ENCODE measurements around the gene ANKRA2.

ANKRA2 gene

DNA sequence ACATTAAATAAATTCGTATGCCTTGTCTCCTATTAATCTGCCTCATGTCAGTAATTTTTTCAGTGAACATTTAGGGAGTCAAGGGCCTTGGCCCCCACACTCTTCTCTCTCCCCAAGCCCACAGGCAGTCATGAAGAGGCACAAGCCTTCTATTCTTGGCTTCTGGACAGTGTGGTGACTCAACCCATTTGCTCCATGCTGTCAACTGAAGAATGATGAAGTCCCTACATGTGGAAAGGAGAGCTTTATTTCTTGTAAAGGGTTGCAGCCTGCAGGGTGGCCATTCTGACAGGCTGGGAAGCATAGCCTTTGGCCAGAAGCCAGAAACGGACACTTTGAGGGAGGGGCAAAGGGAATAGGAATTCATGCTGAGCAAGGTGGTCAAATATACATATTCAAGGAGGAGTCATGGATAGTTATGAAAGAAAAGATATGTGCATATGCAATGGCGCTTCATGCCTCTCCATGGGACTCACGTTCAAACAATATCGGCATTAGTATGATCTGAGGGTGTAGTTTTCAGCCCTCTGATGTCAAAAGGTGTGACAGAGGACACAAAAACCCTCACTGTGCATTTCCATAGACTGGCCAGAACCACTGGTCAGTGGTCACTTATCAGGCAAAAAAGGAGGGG, 31.3 kb downstream of the ANKRA2 start:
- TF ChIP-seq, protein P1, sequence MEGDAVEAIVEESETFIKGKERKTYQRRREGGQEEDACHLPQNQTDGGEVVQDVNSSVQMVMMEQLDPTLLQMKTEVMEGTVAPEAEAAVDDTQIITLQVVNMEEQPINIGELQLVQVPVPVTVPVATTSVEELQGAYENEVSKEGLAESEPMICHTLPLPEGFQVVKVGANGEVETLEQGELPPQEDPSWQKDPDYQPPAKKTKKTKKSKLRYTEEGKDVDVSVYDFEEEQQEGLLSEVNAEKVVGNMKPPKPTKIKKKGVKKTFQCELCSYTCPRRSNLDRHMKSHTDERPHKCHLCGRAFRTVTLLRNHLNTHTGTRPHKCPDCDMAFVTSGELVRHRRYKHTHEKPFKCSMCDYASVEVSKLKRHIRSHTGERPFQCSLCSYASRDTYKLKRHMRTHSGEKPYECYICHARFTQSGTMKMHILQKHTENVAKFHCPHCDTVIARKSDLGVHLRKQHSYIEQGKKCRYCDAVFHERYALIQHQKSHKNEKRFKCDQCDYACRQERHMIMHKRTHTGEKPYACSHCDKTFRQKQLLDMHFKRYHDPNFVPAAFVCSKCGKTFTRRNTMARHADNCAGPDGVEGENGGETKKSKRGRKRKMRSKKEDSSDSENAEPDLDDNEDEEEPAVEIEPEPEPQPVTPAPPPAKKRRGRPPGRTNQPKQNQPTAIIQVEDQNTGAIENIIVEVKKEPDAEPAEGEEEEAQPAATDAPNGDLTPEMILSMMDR (IDR thresholded peaks at IDR 0.05; ENCODE audit: insufficient read depth, low read length, missing control alignments): no peak
- no peak for DNase-seq (ENCODE audit: low read depth, low spot score)
- ChIA-PET CTCF (interaction anchor here (0.8 to 10.4 kb wide), 7 partner anchors 7 to 451 kb away, joined by 3 to 205 read pairs (median 4); no protein-coding TSS in a partner anchor), POLR2A (interaction anchor here (0.6 kb wide), 1 partner anchor 175 kb away, joined by 4 read pairs; no protein-coding TSS in a partner anchor)
- no peak overlapping the region for H3K4me3 ChIP-seq (ENCODE audit: low read depth, low read length)

DNA sequence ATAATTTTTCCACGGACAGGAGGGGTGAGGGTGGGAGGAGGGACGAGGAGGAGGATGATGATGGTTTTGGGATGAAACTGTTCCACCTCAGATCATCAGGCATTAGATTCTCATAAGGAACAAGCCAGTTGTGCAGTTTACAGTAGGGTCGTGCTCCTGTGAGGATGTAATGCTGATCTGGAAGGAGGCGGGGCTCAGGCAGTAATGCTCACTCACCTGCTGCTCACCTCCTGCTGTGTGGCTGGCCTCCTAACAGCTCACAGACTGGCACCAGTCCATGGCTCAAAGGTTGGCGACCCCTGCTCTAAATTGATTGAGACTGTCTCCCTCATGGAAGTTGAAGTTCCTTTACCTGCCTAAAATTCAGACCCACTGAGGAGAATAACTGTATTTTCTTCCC, 33.2 kb downstream of the ANKRA2 start:
- CTCF ChIA-PET: interaction anchor here (5.6 kb wide), 1 partner anchor 12 kb away, joined by 55 read pairs; no protein-coding TSS in a partner anchor
- POLR2A ChIA-PET: no interaction called here
- DNase-seq (ENCODE audit: low read depth, low spot score): no peak
- TF ChIP-seq, protein P1 (IDR thresholded peaks at IDR 0.05; ENCODE audit: insufficient read depth, low read length, missing control alignments): no peak
- no peak overlapping the region for H3K4me3 ChIP-seq (ENCODE audit: low read depth, low read length)

DNA sequence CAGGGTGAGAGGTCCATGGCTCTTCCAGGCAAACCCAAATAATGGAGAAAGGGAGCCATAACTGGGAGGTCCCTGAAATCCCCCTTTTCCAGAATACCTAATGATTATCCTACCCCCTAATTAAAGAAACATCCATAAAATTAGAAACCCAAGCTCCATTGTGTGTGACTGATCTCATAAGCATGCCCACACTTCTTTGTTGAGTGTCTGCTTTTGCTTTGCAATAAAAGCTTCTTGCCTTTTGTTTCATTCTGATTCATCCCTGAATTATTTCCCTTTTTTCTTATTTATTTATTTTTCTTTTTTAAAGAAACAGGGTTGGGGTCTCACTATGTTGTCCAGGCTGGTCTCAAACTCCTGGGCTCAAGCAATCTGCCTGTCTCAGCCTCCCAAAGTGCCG, 34.1 kb downstream of the ANKRA2 start:
- CTCF ChIA-PET: interaction anchor here (1.6 to 5.6 kb wide), 3 partner anchors 12 to 80 kb away, joined by 3 to 55 read pairs (median 5); no protein-coding TSS in a partner anchor
- no peak for DNase-seq (ENCODE audit: low read depth, low spot score)
- H3K4me3 ChIP-seq (ENCODE audit: low read depth, low read length): no peak overlapping the region
- POLR2A ChIA-PET: no interaction called here
- TF ChIP-seq, protein P1 (IDR thresholded peaks at IDR 0.05; ENCODE audit: insufficient read depth, low read length, missing control alignments): no peak

DNA sequence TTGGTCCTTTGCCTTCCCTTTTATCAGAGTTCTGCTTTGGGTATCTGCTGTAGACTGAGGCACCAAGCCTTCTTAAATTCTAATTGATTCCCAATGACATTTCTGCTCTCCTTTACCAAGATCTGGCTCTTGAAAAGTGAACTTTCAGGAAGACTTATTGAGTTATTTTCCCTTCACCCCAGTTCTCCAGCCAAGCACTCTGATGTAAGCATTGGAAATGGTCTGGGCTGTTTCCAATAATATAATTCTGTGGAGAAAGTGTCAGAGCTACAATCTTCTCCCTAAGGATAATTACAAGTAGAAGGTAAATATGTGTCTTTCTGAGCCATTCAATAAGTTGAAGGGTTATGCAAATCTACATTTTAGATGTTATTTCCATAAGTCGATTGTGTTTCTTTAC, 36.4 kb downstream of the ANKRA2 start:
- no peak for DNase-seq (ENCODE audit: low read depth, low spot score)
- POLR2A ChIA-PET: no interaction called here

DNA sequence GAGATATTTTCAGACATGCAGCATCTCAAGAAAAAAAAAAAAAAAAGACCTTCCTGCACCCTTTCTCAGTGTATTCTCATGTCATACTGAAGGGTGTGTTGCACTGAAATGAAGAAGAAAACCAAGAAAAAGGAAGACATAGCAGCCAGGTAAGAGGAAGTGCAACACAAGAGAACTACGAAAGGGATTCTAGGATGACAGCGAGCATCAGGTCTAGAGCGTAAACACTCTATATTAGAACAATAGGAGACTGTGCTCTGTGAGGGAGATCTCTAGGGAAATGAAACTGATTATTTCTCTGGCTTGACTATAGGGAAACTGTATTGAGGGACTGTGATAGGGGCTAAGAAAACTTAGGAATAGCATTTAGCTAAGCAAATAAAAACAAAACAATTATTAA, 37.2 kb downstream of the ANKRA2 start:
- POLR2A ChIA-PET: no interaction called here
- CTCF ChIA-PET: interaction anchor here (4.0 to 5.6 kb wide), 2 partner anchors 8 to 9 kb away, joined by 54 to 55 read pairs; no protein-coding TSS in a partner anchor
- H3K4me3 ChIP-seq (ENCODE audit: low read depth, low read length): no peak overlapping the region
- TF ChIP-seq, protein P1 (IDR thresholded peaks at IDR 0.05; ENCODE audit: insufficient read depth, low read length, missing control alignments): no peak
- DNase-seq (ENCODE audit: low read depth, low spot score): no peak

More for the DNA sequence above, 36.4 kb downstream of the ANKRA2 start:
- CTCF ChIA-PET: interaction anchor here (1.2 to 5.6 kb wide), 3 partner anchors 8 to 9 kb away, joined by 3 to 55 read pairs (median 54); no protein-coding TSS in a partner anchor
- H3K4me3 ChIP-seq (ENCODE audit: low read depth, low read length): no peak overlapping the region
- TF ChIP-seq, protein P1 (IDR thresholded peaks at IDR 0.05; ENCODE audit: insufficient read depth, low read length, missing control alignments): no peak

DNA sequence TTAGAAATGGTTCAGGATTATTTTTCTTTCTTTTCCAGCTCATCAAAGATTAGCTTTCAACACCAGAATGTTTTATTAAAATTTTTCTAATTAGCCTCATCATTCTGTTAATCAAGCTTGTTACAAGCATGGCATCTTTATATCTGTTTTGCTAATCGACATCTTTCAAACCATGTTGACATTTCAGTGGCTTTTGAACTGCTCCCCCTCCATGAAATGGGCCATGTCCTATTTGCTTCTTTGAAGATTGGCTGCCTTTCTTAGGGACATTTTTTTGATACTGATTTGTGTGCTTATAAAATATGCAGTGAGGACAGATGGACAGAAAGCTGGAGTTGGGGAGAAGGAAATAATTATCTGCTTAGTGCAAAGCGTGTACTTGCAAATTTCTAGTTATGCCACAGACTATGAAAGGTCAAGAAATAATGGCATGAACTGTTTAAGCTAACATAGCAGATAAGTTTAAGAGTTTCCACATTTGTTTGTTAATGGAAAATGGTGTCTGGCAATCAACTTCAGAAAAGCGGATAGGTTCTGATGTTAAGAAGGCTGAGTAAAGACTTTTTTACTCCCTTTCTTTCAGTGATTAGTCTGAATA, 39.7 kb downstream of the ANKRA2 start:
- CTCF ChIA-PET: interaction anchor here (1.0 to 4.0 kb wide), 3 partner anchors 8 to 267 kb away, joined by 4 to 54 read pairs (median 4); no protein-coding TSS in a partner anchor
- DNase-seq (ENCODE audit: low read depth, low spot score): no peak
- H3K4me3 ChIP-seq (ENCODE audit: low read depth, low read length): no peak overlapping the region
- TF ChIP-seq, protein P1 (IDR thresholded peaks at IDR 0.05; ENCODE audit: insufficient read depth, low read length, missing control alignments): no peak
- POLR2A ChIA-PET: no interaction called here
